IgD-negative memory B cell (primary cell): ENCODE measurements around the gene PCDHGB1. TPM values are rescaled to one million over a fixed set of nuclear protein-coding genes. Genes with fewer than 3 reads are reported as not detected.
"Not testable (repeated sequence)": the region's sequence is repeated elsewhere in the genome, so short reads cannot be mapped to it uniquely, and the experiment has no call there.

ENCODE experiments used
- H3K27ac Mint-ChIP-seq, 3 donors: one replicate each; pipeline ENCODE4 v1.8.0; 2020 to 2022; ENCODE audit warnings: mild to moderate bottlenecking in 3 of 3, mixed read lengths in 3 of 3, moderate library complexity in 1 of 3
- H3K27me3 Mint-ChIP-seq: one replicate; pipeline ENCODE4 v1.8.0; 2021; ENCODE audit warnings: mixed read lengths
- H3K36me3 Mint-ChIP-seq: one replicate; pipeline ENCODE4 v1.8.0; 2020; ENCODE audit warnings: mild to moderate bottlenecking, mixed read lengths
- H3K4me1 Mint-ChIP-seq, 3 donors: one replicate each; pipeline ENCODE4 v1.8.0; 2020 to 2022; ENCODE audit warnings: mixed read lengths in 3 of 3, mild to moderate bottlenecking in 1 of 3
- H3K4me3 Mint-ChIP-seq, 4 donors: one replicate each; pipeline ENCODE4 v1.8.0; 2020 to 2022; ENCODE audit warnings: mild to moderate bottlenecking in 4 of 4, mixed read lengths in 4 of 4, moderate library complexity in 3 of 4
- H3K9me3 Mint-ChIP-seq, 3 donors: one replicate each; pipeline ENCODE4 v1.8.0; 2020 to 2021; ENCODE audit warnings: mixed read lengths in 3 of 3, mild to moderate bottlenecking in 1 of 3
- polyA plus RNA-seq: library from polyadenylated mRNA; unstranded; fragments of 300-500 nt; fragmentation: Illumina TruSeq; gene quantifications from one replicate; pipeline ENCODE4 v1.2.3, GENCODE V29; 2021

The PCDHGB1 gene
- polyA plus RNA-seq, 1 donor from 2014 or later: 0.41 TPM

DNA sequence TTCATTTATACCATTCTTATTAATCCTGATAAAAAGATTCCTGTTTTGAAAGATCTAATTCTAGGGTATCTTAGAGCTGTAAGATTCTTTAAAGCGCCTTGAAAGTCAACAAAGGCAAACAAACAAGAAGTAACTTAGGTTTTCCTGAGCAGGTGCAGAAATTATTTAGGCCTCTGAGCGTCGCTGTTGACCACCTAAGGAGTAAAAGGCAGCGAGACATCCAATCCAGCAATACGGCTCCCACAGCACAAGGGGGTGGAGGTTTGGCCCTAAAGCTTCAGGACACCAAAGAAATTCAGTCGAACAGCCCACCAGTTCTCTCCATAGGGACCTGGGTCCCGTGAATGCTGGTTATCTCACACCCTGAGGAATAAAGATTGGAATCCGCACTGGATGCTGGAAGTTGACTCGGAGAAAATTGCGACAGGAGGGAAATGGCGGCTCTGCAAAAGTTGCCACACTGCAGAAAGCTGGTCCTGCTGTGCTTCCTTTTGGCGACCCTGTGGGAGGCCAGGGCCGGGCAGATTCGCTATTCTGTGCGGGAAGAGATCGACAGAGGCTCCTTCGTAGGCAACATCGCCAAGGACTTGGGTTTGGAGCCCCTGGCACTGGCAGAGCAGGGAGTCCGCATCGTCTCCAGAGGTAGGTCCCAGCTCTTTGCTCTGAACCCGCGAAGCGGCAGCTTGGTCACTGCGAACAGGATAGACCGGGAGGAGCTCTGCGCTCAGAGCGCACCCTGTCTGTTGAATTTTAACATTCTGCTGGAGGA, 11.2 kb upstream of the PCDHGB1 start, which contains the start of gene PCDHGA2:
PCDHGA2 (plus strand) TSS at position 223 of the 769 bp plus-strand sequence.
- H3K36me3 Mint-ChIP-seq: peaks cover 6% of the 10 kb centered on the region
- peaks cover 0 to 9% (median 2%) of the 10 kb centered on the region in 3 donors for H3K4me1 Mint-ChIP-seq
- peak within 1 kb of the TSS in 2 of 3 donors; percentile 64 to 74 for H3K27ac Mint-ChIP-seq
- H3K4me3 Mint-ChIP-seq: peak within 1 kb of the TSS in 2 of 4 donors; percentile 12 to 41
- peaks cover 14 to 51% (median 51%) of the 10 kb centered on the region in 3 donors for H3K9me3 Mint-ChIP-seq
- H3K27me3 Mint-ChIP-seq: peaks cover 30% of the 10 kb centered on the region

DNA sequence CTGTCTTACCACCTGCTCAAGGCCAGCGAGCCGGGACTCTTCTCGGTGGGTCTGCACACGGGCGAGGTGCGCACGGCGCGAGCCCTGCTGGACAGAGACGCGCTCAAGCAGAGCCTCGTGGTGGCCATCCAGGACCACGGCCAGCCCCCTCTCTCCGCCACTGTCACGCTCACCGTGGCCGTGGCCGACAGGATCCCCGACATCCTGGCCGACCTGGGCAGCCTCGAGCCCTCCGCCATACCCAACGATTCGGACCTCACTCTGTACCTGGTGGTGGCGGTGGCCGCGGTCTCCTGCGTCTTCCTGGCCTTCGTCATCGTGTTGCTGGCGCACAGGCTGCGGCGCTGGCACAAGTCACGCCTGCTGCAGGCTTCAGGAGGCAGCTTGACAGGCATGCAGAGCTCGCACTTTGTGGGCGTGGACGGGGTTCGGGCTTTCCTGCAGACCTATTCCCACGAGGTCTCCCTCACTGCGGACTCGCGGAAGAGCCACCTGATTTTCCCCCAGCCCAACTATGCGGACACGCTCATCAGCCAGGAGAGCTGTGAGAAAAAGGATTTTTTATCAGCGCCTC, 9.0 kb upstream of the PCDHGB1 start:
- peaks cover 13 to 44% (median 42%) of the 10 kb centered on the region in 3 donors for H3K9me3 Mint-ChIP-seq
- H3K4me1 Mint-ChIP-seq, H3K27ac Mint-ChIP-seq, H3K4me3 Mint-ChIP-seq, H3K36me3 Mint-ChIP-seq: not testable (repeated sequence)
- peaks cover 23% of the 10 kb centered on the region for H3K27me3 Mint-ChIP-seq

DNA sequence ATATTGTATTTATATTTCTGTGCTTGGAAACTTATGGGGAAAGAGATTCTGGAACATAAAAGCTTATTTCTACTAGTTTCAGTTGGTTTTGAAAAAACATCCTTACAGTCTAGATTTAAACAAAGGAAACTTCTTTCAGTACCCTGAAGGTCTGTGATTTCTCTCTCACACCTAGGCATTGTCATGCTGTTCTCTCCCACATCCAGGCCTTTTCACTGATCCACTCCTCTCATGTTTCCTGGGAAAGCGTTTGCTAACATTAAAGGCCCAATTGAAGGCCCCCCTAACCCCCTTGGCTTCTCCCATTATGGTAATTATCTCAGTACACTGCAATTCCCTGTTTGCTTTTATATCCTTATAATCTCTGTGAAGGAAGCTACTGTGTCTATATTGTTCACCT, 7.1 kb upstream of the PCDHGB1 start:
- peaks cover 6% of the 10 kb centered on the region for H3K36me3 Mint-ChIP-seq
- H3K4me1 Mint-ChIP-seq: peaks cover 0 to 4% (median 0%) of the 10 kb centered on the region in 3 donors
- H3K27me3 Mint-ChIP-seq: peaks cover 14% of the 10 kb centered on the region
- no peak overlapping the region for H3K4me3 Mint-ChIP-seq
- peaks cover 12 to 33% (median 32%) of the 10 kb centered on the region in 3 donors for H3K9me3 Mint-ChIP-seq
- no peak overlapping the region for H3K27ac Mint-ChIP-seq

DNA sequence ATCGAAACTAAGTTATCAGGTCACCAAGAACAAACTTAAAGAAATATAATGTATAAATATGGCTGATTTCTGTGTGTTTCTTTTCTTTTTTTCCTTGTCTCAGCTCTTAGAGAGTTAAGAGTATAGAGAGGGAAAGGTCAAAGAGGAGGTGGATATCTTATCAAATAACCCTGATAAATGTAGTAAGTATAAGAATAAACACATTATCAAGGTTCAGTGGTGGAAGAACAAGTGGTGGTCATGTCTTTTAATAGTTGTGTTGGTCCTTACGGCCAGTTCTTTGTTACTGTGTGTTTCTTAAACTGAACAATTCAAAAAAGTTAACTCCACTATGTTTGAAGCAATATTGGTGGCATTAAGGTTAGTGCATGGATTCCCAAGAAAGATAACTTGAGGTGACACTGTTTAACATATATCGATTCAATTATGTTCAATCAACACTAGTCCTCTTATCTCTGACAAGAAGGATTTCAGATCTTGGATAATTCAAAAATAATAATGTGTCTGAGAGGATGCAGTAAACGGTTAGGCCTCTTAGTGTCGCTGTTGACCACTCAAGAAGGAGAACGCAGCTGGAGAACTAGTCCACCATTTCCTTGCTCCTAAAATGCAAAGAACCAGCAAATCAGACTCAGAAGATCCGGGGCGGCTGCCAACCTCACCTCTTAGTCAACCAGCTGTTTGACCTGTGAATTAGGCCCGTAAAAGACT, 6.5 kb upstream of the PCDHGB1 start, which contains the start of gene PCDHGA3:
PCDHGA3 (plus strand) TSS at position 588 of the 711 bp plus-strand sequence. CDS start 205 bp downstream, outside the sequence.
- Mint-ChIP-seq H3K4me3 (peak within 1 kb of the TSS in 3 of 4 donors; percentile 5 to 88 (median 75)), H3K4me1 (peaks cover 0 to 2% (median 0%) of the 10 kb centered on the region in 3 donors), H3K27ac (no peak within 1 kb of the TSS), H3K27me3 (peaks cover 14% of the 10 kb centered on the region), H3K36me3 (peaks cover 3% of the 10 kb centered on the region), H3K9me3 (peaks cover 12 to 28% (median 27%) of the 10 kb centered on the region in 3 donors)

DNA sequence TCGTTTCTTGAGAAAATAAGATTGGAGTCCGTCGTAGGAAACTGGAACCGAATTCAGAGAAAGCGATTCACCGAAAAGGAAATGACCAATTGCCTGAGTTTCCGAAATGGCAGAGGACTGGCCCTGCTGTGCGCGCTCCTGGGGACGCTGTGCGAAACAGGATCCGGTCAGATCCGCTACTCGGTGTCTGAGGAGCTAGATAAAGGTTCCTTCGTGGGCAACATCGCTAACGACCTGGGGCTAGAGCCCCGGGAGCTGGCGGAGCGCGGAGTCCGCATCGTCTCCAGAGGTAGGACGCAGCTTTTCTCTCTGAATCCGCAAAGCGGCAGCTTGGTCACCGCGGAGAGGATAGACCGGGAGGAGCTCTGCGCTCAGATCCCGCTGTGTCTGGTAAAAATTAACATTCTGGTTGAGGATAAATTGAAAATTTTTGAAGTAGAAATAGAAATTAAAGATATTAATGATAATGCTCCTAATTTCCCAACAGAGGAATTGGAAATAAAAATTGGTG, 5.9 kb upstream of the PCDHGB1 start:
- Mint-ChIP-seq H3K27me3 (peaks cover 17% of the 10 kb centered on the region), H3K36me3 (peaks cover 3% of the 10 kb centered on the region), H3K27ac (no peak overlapping the region), H3K4me3 (peak overlapping the region in 3 of 4 donors; percentile 5 to 88 (median 75)), H3K9me3 (peaks cover 12 to 24% (median 23%) of the 10 kb centered on the region in 3 donors), H3K4me1 (peaks cover 0 to 2% (median 0%) of the 10 kb centered on the region in 3 donors)

DNA sequence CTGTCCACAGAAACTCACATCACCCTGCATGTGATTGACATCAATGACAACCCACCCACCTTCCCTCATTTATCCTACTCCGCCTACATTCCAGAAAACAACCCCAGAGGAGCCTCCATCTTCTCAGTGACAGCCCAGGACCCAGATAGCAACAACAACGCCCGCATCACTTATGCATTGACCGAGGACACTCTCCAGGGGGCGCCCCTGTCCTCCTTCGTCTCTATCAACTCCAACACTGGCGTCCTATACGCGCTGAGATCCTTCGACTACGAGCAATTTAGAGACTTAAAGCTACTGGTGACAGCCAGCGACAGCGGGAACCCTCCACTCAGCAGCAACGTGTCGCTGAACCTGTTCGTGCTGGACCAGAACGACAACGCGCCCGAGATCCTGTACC, 4.6 kb upstream of the PCDHGB1 start:
- peaks cover 3% of the 10 kb centered on the region for H3K36me3 Mint-ChIP-seq
- peaks cover 0 to 3% (median 2%) of the 10 kb centered on the region in 3 donors for H3K4me1 Mint-ChIP-seq
- no peak overlapping the region for H3K27ac Mint-ChIP-seq
- peaks cover 23% of the 10 kb centered on the region for H3K27me3 Mint-ChIP-seq
- peaks cover 10 to 25% (median 22%) of the 10 kb centered on the region in 3 donors for H3K9me3 Mint-ChIP-seq
- H3K4me3 Mint-ChIP-seq: peak overlapping the region in 1 of 4 donors; percentile 70

DNA sequence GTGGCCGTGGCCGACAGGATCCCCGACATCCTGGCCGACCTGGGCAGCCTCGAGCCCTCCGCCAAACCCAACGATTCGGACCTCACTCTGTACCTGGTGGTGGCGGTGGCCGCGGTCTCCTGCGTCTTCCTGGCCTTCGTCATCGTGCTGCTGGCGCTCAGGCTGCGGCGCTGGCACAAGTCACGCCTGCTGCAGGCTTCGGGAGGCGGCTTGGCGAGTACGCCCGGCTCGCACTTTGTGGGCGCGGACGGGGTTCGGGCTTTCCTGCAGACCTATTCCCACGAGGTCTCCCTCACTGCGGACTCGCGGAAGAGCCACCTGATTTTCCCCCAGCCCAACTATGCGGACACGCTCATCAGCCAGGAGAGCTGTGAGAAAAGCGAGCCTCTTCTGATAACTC, 3.9 kb upstream of the PCDHGB1 start:
- Mint-ChIP-seq H3K27me3 (peaks cover 24% of the 10 kb centered on the region), H3K4me3 (peak overlapping the region in 1 of 4 donors; percentile 3), H3K9me3 (peaks cover 10 to 28% (median 24%) of the 10 kb centered on the region in 3 donors)
- H3K36me3 Mint-ChIP-seq, H3K27ac Mint-ChIP-seq, H3K4me1 Mint-ChIP-seq: not testable (repeated sequence)

DNA sequence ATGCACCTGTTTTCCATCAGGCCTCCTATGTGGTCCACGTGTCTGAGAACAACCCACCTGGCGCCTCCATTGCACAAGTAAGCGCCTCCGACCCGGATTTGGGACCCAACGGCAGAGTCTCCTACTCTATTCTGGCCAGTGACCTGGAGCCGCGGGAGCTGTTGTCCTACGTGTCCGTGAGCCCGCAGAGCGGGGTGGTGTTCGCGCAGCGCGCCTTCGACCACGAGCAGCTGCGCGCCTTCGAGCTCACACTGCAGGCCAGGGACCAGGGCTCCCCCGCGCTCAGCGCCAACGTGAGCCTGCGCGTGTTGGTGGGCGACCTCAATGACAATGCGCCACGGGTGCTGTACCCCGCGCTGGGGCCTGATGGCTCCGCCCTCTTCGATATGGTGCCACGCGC, 1.7 kb downstream of the PCDHGB1 start:
- Mint-ChIP-seq H3K36me3 (peaks cover 1% of the 10 kb centered on the region), H3K27ac (no peak overlapping the region), H3K4me3 (no peak overlapping the region), H3K9me3 (peaks cover 6 to 34% (median 24%) of the 10 kb centered on the region in 3 donors), H3K4me1 (peaks cover 0 to 3% (median 1%) of the 10 kb centered on the region in 3 donors), H3K27me3 (peaks cover 33% of the 10 kb centered on the region)

DNA sequence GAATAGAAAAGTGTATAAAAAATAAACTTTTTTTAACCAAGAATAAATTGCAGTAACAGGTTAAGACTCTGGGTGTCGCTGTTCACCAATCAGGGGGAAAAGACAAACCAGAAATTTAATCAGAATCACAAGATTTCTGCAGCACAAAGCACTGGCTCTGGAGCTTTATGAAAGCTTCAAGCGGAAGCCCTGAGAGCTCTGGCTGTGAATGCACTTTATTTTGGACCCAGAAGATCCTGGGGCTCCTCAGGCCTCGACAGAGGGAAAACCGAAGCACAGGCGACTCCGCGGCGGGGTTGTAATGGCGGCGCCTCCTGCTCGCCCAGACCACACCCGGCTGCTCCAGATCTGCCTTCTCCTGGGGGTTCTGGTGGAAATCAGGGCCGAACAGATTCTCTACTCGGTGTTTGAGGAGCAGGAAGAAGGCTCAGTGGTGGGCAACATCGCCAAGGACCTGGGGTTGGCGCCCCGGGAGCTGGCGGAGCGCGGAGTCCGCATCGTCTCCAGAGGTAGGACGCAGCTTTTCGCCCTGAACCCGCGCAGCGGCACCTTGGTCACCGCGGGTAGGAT, 5.1 kb downstream of the PCDHGB1 start, which contains the start of gene PCDHGA4:
PCDHGA4 (plus strand) TSS at position 122 of the 570 bp plus-strand sequence; CDS start at position 209, 87 bp downstream.
- H3K4me3 Mint-ChIP-seq: peak within 1 kb of the TSS in 3 of 4 donors; percentile 17 to 63 (median 45)
- peaks cover 3% of the 10 kb centered on the region for H3K36me3 Mint-ChIP-seq
- peaks cover 34% of the 10 kb centered on the region for H3K27me3 Mint-ChIP-seq
- peaks cover 6 to 32% (median 23%) of the 10 kb centered on the region in 3 donors for H3K9me3 Mint-ChIP-seq
- H3K27ac Mint-ChIP-seq: peak within 1 kb of the TSS in 1 of 3 donors; percentile 6
- H3K4me1 Mint-ChIP-seq: peaks cover 2 to 5% (median 2%) of the 10 kb centered on the region in 3 donors

DNA sequence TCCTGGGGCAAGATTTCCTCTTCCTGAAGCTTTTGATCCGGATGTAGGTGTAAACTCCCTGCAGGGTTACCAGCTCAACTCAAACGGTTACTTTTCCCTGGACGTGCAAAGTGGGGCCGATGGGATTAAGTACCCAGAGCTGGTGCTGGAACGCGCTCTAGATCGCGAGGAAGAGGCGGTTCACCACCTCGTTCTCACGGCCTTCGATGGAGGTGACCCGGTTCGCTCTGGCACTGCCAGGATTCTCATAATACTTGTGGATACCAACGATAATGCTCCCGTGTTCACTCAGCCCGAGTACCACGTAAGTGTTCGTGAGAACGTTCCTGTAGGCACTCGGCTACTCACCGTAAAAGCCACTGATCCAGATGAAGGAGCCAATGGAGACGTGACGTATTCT, 5.7 kb downstream of the PCDHGB1 start:
- H3K27ac Mint-ChIP-seq: peak overlapping the region in 1 of 3 donors; percentile 6
- H3K27me3 Mint-ChIP-seq: peaks cover 36% of the 10 kb centered on the region
- H3K9me3 Mint-ChIP-seq: peaks cover 6 to 25% (median 25%) of the 10 kb centered on the region in 3 donors
- peaks cover 3% of the 10 kb centered on the region for H3K36me3 Mint-ChIP-seq
- H3K4me3 Mint-ChIP-seq: peak overlapping the region in 2 of 4 donors; percentile 37 to 46
- peaks cover 2 to 8% (median 2%) of the 10 kb centered on the region in 3 donors for H3K4me1 Mint-ChIP-seq

DNA sequence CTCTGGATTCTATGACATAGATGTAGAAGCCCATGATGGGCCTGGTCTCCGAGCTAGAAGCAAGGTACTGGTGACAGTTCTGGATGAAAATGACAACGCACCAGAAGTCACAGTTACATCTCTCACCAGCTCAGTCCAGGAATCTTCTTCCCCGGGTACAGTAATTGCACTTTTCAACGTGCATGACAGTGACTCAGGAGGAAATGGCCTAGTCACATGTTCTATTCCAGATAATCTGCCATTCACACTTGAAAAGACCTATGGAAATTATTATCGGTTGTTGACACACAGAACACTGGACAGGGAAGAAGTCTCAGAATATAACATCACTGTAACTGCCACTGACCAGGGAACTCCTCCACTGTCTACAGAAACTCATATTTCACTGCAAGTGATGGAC, 6.2 kb downstream of the PCDHGB1 start:
- Mint-ChIP-seq H3K9me3 (peaks cover 10 to 26% (median 24%) of the 10 kb centered on the region in 3 donors), H3K36me3 (peaks cover 5% of the 10 kb centered on the region), H3K27me3 (peaks cover 40% of the 10 kb centered on the region), H3K4me1 (peaks cover 2 to 8% (median 2%) of the 10 kb centered on the region in 3 donors), H3K4me3 (no peak overlapping the region), H3K27ac (peak overlapping the region in 1 of 3 donors; percentile 6)

DNA sequence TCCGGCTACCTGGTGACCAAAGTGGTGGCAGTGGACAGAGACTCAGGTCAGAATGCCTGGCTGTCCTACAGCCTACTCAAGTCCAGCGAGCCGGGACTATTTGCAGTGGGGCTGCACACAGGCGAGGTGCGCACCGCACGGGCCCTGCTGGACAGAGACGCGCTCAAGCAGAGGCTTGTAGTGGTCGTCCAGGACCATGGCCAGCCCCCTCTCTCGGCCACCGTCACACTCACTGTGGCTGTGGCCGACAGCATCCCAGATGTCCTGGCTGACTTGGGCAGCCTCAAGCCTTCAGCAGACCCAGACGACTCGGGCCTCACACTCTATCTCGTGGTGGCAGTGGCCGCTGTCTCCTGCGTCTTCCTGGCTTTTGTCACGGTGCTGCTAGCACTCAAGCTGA, 7.1 kb downstream of the PCDHGB1 start:
- H3K4me3 Mint-ChIP-seq: no peak overlapping the region
- H3K4me1 Mint-ChIP-seq: peaks cover 2 to 8% (median 2%) of the 10 kb centered on the region in 3 donors
- H3K36me3 Mint-ChIP-seq: peaks cover 5% of the 10 kb centered on the region
- no peak overlapping the region for H3K27ac Mint-ChIP-seq
- H3K9me3 Mint-ChIP-seq: peaks cover 12 to 27% (median 26%) of the 10 kb centered on the region in 3 donors
- peaks cover 37% of the 10 kb centered on the region for H3K27me3 Mint-ChIP-seq

DNA sequence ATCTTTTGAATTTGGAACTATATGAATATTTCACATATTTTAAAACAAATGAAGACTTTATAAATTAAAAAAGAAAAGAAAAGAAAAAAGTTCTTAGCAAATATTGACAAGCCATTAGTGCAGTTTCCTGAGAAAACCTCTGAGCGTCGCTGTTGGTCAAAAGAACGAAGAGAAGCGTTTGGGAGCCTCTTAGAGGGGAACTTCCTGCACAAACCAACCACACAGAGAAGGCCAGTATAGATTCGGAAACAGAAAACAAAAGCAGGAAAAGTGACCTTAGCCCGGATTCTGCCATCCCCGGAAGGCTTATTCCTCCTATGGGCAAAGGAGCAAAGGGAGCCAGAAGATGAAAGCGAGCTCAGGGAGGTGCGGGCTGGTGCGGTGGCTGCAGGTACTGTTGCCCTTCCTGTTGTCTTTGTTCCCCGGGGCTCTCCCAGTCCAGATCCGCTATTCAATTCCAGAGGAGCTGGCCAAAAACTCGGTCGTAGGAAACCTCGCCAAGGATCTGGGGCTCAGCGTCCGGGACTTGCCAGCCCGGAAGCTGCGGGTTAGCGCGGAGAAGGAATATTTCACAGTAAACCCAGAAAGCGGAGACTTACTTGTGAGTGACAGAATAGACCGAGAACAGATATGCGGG, 10.0 kb downstream of the PCDHGB1 start, which contains the start of gene PCDHGB2:
PCDHGB2 (plus strand) TSS at position 205 of the 637 bp plus-strand sequence; CDS start at position 347, 142 bp downstream.
- peaks cover 51% of the 10 kb centered on the region for H3K27me3 Mint-ChIP-seq
- H3K27ac Mint-ChIP-seq: peak within 1 kb of the TSS; percentile 14 to 76 (median 68)
- H3K9me3 Mint-ChIP-seq: peaks cover 10 to 38% (median 22%) of the 10 kb centered on the region in 3 donors
- peak within 1 kb of the TSS; percentile 89 to 95 (median 92) for H3K4me3 Mint-ChIP-seq
- peaks cover 3% of the 10 kb centered on the region for H3K36me3 Mint-ChIP-seq
- H3K4me1 Mint-ChIP-seq: peaks cover 5 to 17% (median 10%) of the 10 kb centered on the region in 3 donors
